CD4-positive, alpha-beta T cell treated with Interleukin-4 for 1 hour (primary cell): ENCODE data around the gene POLR3E.

Experiments
- DNase-seq, 2 donors: peaks; one replicate each; pipeline ENCODE4 v3.0.0-alpha.2; 2020 to 2022

The POLR3E gene

GRCh38 chr16:22297114-22297870, at the start of gene POLR3E:
Gene POLR3E (plus strand): TSS chr16:22297409. CDS start chr16:22302969, 5,560 bp downstream.
- DNase-seq: peak; percentile 99 to 100

GRCh38 chr16:22250522-22250921, 46.7 kb upstream of the POLR3E start:
- no peak for DNase-seq

GRCh38 chr16:22252317-22252716, 44.9 kb upstream of the POLR3E start:
- no peak for DNase-seq

- DNase-seq: no peak
Observed at GRCh38 chr16:22253272-22253671, 43.9 kb upstream of the POLR3E start.

GRCh38 chr16:22255335-22255734, 41.9 kb upstream of the POLR3E start:
- no peak for DNase-seq

GRCh38 chr16:22257440-22257839, 39.8 kb upstream of the POLR3E start:
- DNase-seq: no peak

GRCh38 chr16:22260490-22260889, 36.7 kb upstream of the POLR3E start:
- DNase-seq: no peak

GRCh38 chr16:22262460-22262859, 34.7 kb upstream of the POLR3E start:
- no peak for DNase-seq

GRCh38 chr16:22264786-22265185, 32.4 kb upstream of the POLR3E start:
- DNase-seq: no peak

- DNase-seq: no peak
Observed at GRCh38 chr16:22265351-22265750, 31.9 kb upstream of the POLR3E start.

- no peak for DNase-seq
Observed at GRCh38 chr16:22266546-22266945, 30.7 kb upstream of the POLR3E start.

GRCh38 chr16:22267764-22268163, 29.4 kb upstream of the POLR3E start:
- no peak for DNase-seq

GRCh38 chr16:22270525-22270924, 26.7 kb upstream of the POLR3E start:
- DNase-seq: no peak

- no peak for DNase-seq
Observed at GRCh38 chr16:22272870-22273650, 24.1 kb upstream of the POLR3E start.

GRCh38 chr16:22274916-22275315, 22.3 kb upstream of the POLR3E start:
- DNase-seq: no peak

GRCh38 chr16:22278441-22279230, 18.6 kb upstream of the POLR3E start:
- DNase-seq: no peak

- DNase-seq: no peak
Observed at GRCh38 chr16:22282254-22282892, 14.8 kb upstream of the POLR3E start.

GRCh38 chr16:22284637-22285036, 12.6 kb upstream of the POLR3E start:
- no peak for DNase-seq

GRCh38 chr16:22285080-22285479, 12.1 kb upstream of the POLR3E start:
- DNase-seq: no peak

- DNase-seq: no peak
Observed at GRCh38 chr16:22291020-22291419, 6.2 kb upstream of the POLR3E start.

- no peak for DNase-seq
Observed at GRCh38 chr16:22291860-22292318, 5.3 kb upstream of the POLR3E start.

- no peak for DNase-seq
Observed at GRCh38 chr16:22292320-22292719, 4.9 kb upstream of the POLR3E start.
